GM19023 (cell line): ENCODE results near the gene HIVEP3.

ENCODE experiments used
- ATAC-seq: cut with Tn5 transposase; IDR thresholded peaks from one replicate; pipeline ENCODE4 v1.9.1; 2021; ENCODE audit warnings: mild to moderate bottlenecking, moderate library complexity; ENCODE audit not compliant: unreplicated experiment

Gene HIVEP3

GRCh38 chr1:41816061-41816460 is 102.7 kb downstream of the HIVEP3 start:
- ATAC-seq, result no peak

GRCh38 chr1:41813755-41814745 is 104.7 kb downstream of the HIVEP3 start:
- ATAC-seq, result no peak

GRCh38 chr1:41813226-41813625 is 105.5 kb downstream of the HIVEP3 start:
- no peak for ATAC-seq

- ATAC-seq, result no peak
These were observed 106.3 kb downstream of the HIVEP3 start for GRCh38 chr1:41812453-41812852.

- ATAC-seq, result no peak
These were observed 106.7 kb downstream of the HIVEP3 start for GRCh38 chr1:41812051-41812450.

- no peak for ATAC-seq
These were observed 107.5 kb downstream of the HIVEP3 start for GRCh38 chr1:41811051-41811795.

GRCh38 chr1:41810446-41810845 is 108.3 kb downstream of the HIVEP3 start:
- ATAC-seq, result no peak

GRCh38 chr1:41809692-41810091 is 109.0 kb downstream of the HIVEP3 start:
- no peak for ATAC-seq

- ATAC-seq, result no peak
These were observed 111.3 kb downstream of the HIVEP3 start for GRCh38 chr1:41807390-41807789.

GRCh38 chr1:41806472-41807155 is 112.1 kb downstream of the HIVEP3 start:
- ATAC-seq, result no peak

- no peak for ATAC-seq
These were observed 112.8 kb downstream of the HIVEP3 start for GRCh38 chr1:41805771-41806471.

GRCh38 chr1:41804176-41804575 is 114.5 kb downstream of the HIVEP3 start:
- no peak for ATAC-seq

- ATAC-seq, result no peak
These were observed 115.1 kb downstream of the HIVEP3 start for GRCh38 chr1:41803656-41804055.

GRCh38 chr1:41802532-41803501 is 115.9 kb downstream of the HIVEP3 start:
- ATAC-seq, result no peak

GRCh38 chr1:41800311-41800829 is 118.4 kb downstream of the HIVEP3 start:
- ATAC-seq, result no peak

GRCh38 chr1:41799723-41800122 is 119.0 kb downstream of the HIVEP3 start:
- ATAC-seq, result no peak

GRCh38 chr1:41799205-41799604 is 119.5 kb downstream of the HIVEP3 start:
- ATAC-seq, result no peak

- ATAC-seq, result no peak
These were observed 123.4 kb downstream of the HIVEP3 start for GRCh38 chr1:41795205-41795762.

GRCh38 chr1:41794031-41794430 is 124.7 kb downstream of the HIVEP3 start:
- no peak for ATAC-seq
